ENCODE data around the gene ANKRD16.

DNA sequence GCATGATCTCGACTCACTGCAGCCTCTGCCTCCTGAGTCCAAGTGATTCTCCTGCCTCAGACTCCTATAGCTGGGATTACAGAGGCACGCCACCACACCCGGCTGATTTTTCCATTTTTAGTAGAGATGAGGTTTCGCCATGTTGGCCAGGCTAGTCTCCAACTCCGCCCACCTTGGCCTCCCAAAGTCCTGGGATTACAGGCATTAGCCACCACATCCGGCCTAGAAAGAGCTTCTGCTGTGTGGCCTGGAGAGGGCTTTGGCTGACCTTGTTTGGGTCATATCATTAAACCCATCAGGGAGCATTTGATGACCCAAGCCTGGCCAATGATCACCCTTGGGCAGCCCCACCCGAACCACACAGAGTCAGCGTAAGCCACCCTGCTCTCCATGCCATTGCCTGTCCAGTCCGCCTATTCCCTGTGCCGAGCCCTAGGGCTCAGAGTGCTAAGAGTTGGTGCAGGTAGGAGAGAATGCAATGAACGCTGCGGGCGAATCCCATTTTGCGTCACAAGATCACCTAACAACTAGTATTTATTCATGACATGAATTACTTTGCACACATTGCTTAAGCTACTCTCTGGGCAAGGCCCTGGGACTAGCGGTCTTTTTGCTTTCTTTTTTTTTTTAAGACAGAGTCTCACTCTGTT, 54.1 kb downstream of the ANKRD16 start:
- TF ChIP-seq CTCF (IDR thresholded peaks at IDR 0.05; ENCODE audit: insufficient read depth, low read length, poor library complexity, severe bottlenecking): no peak
- TF ChIP-seq EZH2phosphoT487 (conservative IDR thresholded peaks at IDR 0.05; ENCODE audit: low read length): no peak
